GM19467 (cell line): ENCODE measurements around the gene C11orf97.
"Not testable (repeated sequence)": the region's sequence is repeated elsewhere in the genome, so short reads cannot be mapped to it uniquely, and the experiment has no call there.

Experiments
- ATAC-seq: cut with Tn5 transposase; IDR thresholded peaks from one replicate; pipeline ENCODE4 v1.9.1; 2021; ENCODE audit warnings: mild to moderate bottlenecking, moderate library complexity; ENCODE audit not compliant: unreplicated experiment

C11orf97 gene, protein sequence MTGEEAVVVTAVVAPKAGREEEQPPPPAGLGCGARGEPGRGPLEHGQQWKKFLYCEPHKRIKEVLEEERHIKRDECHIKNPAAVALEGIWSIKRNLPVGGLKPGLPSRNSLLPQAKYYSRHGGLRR

DNA sequence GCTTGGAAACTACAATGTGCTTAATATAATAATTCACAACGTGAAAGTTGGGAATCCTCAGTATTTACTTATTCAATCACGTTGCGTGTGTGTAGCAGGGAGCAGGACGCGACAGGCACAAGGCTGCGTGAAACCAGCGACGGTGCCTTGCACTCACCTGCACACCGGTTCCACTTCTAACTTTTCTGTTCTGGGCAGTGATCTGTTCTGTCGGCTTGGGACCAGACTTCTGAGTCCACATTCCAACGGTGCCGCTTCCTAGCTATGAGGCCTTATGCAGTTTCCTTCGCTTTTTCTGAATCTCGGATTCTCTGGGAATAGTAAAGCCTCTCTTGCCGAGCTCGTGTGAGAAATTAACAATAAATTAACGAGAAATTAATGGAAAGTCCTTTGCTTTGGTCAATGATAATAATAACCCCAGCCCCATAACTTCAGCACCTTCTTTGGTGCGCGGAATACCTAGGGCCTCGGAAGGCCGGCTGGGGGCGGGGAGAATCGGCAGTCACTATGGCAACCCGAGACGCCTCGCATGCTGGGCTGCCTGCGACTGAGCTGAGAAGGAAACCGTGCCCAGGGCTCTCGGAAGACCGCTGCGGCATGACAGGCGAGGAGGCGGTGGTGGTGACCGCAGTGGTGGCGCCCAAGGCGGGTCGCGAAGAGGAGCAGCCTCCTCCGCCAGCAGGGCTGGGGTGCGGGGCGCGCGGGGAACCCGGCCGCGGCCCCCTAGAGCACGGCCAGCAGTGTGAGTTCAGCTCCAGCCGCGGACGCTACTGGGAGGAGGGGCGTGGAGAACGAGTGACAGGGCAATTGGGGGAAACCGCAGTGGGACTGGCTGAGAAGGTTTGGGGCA is at the start of gene C11orf97:
Gene C11orf97, plus strand, starts transcription at position 530 of the 850 bp plus-strand sequence. Its CDS starts 68 bp downstream, at position 598.
- ATAC-seq = peak; percentile 89

GRCh38 chr11:94469416-94469815 is 42.8 kb upstream of the C11orf97 start:
- ATAC-seq = peak; percentile 68

DNA sequence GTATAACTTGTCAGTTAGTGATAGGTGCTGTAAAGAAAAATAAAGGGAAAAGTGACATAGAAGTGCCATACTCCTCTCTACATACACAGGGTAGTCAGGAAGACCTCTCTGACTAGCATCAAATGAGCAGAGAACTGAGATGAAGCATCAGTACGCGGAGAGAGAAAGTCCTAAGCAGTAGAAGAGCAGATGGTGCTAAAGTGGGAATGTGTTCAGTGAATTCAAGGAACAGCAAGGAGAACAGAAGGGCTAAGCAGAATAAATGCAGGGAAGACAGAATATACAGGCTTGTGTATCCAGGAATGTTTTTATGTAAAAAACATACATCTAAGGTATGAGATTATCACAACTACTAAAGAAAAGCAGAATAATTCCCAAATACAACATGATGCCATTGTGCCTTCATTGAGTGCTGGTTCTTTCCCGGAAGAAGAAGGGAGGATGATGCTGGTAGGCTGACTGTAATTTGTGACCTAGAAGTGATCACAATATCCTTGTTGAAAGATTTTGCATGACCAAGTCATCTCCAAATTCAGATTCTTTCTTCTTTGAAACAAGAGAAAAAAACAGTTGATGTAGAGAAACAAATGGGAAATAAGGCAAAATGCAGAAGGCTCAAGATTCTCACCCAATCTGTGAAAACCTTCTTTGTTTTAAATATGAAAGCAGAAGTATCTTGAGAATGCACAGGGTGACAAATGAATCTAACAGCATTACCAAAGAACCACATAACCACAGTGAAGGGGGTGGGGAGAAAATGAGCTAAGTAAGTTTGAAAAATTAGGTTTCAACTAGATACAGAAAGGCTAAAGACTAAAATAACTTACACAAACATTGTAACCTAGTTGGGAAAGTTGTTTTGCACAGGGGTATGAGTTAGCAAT is 39.1 kb upstream of the C11orf97 start:
- ATAC-seq = peak; percentile 81

DNA sequence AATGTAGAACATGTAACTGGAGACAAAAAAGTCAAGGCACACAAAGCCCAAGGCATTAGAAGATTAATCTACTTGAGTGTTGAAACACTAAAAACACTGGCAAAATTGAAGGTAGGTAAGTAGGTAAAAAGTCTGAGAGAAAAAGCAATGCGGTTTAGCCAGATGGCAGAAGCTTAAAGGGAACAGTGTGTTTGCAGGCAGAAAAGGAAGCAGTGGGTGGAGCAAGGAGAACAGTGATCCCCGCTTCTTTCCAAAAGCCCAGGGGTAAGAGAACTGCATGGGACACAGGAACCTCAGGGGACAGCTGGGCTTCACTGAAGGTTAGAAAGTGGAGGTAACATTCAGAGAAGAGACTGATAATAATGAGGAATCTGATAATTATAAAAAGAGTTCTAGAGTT is 34.6 kb upstream of the C11orf97 start:
- ATAC-seq = no peak

DNA sequence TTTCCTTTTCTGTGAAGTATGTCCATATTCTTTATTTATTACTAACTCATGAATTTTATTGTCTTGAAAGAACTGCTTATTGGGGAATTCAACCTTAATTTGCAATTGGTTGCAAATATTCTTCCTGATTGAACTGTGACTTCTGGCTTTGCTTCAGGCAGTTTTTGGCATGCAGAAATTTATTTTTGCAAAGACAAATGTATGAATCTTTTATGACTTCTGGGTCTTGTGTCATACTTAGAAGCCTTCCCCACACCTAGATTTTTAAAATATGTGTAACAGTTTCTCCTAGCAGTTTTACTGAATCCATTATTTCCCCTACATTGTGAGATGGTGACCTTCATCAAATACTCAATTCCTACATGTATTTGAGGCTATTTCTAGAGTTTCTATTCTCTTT is 30.9 kb upstream of the C11orf97 start:
- no peak for ATAC-seq

GRCh38 chr11:94486068-94486467 is 26.2 kb upstream of the C11orf97 start:
- no peak for ATAC-seq

- ATAC-seq = peak; percentile 100
These were observed 18.8 kb upstream of the C11orf97 start, which contains the start of the genes ANKRD49 and MRE11 for GRCh38 chr11:94493281-94494125. Gene ANKRD49, plus strand, starts transcription at chr11:94493984. Its CDS starts 2,710 bp downstream, at chr11:94496694. Gene MRE11, minus strand, starts transcription at chr11:94493844. Its CDS starts 1,043 bp downstream, at chr11:94492801.

DNA sequence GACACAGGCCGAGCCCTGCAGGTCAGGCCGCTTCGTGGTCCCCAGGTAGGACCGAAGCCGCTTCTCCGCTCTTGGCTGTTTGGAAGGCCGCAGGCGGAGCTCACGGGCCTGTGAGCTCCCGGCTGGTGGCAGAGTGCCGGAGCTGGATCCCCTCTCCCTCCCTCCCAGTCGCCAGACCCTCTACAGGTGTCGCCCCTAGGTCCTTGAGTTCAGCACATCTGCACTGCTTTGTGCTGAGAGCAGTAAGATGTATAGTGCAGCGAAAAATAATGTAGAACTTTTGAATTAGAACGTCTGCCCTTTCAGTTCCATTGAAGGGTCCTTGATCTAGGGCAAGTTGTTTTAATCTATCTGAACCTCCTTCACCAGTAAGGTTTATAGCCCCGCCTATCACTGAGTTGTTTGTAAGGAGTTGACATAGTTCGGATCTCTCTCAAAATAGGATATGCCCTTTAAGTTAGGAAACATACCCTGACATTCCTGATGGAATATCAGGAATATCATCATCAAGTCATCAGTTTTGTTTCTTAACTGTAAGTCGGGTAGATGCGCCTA is 18.1 kb upstream of the C11orf97 start:
- peak; percentile 52 for ATAC-seq

- ATAC-seq = no peak
These were observed 12.1 kb upstream of the C11orf97 start for GRCh38 chr11:94500181-94500580.

DNA sequence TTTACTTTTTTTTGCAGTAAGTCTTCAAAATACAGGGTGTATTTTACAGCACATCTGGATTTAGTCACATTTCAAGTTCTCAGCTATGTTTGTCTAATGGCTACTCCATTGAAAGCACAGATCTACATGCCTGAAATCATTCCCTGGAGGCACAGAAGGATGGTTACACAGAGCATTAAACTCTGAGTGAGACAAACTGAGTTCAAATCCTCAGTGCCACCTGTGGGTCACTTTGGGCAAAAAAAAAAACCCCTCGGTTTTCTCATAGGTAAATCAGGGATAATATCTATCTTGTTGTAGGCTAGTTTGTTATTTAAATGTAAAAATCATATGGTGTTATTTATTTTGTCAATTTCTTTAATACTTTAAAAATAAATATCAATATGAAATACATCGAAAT is 10.7 kb upstream of the C11orf97 start:
- ATAC-seq = no peak

DNA sequence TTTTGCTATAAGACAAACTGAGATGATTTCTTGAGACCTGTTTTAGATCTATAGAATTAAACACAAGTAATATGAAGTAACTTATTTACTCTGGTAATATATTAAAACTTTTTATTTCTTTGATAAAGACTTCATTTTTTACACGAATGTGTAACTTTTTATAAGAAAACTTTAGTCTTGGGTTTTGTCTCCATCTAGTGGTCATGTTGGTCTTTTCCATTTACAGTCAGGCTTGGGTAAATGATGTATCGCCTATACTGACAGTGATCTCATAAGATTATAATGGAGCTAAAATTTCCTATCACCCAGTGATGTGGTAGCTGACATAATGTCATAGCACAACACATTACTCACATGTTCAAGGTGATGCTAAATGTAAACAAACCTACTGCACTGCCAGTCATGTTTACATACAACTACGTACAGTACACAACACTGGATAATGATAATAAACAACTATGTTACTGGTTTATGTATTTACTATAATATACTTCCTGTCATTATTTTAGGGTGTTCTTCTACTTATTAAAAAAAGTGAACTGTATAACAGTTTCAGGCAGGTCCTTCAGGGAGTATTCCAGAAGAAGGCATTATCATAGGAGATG is 7.5 kb upstream of the C11orf97 start:
- ATAC-seq = no peak

DNA sequence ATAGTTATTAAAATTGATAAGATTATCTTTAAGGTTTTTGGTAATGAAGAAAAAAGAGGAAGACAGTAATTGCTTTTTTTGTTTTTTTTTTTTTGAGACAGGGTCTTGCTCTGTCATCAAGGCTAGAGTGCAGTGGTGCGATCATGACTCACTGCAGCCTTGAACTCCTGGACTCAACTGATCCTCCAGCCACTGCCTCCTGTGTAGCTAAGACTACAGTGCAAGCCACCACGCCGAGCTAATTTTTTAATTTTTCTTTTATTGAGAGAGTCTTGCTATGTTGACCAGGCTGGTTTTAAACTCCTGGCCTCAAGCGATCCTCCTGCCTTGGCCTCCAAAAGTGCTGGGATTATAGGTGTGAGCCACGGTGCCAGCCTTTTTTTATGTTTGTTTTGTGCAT is 5.7 kb upstream of the C11orf97 start:
- ATAC-seq = not testable (repeated sequence)

- no peak for ATAC-seq
These were observed 4.8 kb upstream of the C11orf97 start for GRCh38 chr11:94507485-94507884.

- ATAC-seq = no peak
These were observed 830 bp downstream of the C11orf97 start for GRCh38 chr11:94513091-94513490.

GRCh38 chr11:94515398-94515797 is 3.1 kb downstream of the C11orf97 start:
- no peak for ATAC-seq

GRCh38 chr11:94516725-94517124 is 4.5 kb downstream of the C11orf97 start:
- ATAC-seq = no peak

DNA sequence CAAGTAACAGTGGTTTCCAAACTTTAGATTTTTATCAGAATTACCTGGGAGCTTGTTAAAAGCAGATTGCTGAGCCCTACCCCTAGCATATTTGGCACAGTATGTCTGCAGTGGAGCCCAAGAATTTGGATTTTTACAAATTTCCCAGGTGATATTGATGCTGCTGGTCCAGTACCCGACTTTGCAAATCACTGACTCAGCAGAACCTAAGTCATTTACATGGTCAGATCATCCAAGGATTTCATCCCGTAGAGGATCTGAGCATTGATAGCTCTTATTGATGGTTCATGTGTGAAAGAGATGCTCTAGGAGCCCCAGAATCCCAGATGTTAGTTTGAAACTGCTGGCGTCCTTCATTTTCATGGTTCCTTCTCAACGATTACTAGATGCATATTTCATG is 6.0 kb downstream of the C11orf97 start:
- ATAC-seq = no peak

- peak; percentile 48 for ATAC-seq
These were observed 7.3 kb downstream of the C11orf97 start for GRCh38 chr11:94519478-94520084.

GRCh38 chr11:94521684-94522083 is 9.4 kb downstream of the C11orf97 start:
- ATAC-seq = no peak
